Measurements from ENCODE around the gene ERMARD.

The ERMARD gene

GRCh38 chr6:169751242-169752073 lies at the start of gene ERMARD, which contains the start of gene DYNLT2:
Gene ERMARD (plus strand): TSS chr6:169751622. CDS start chr6:169751658, 36 bp downstream.
Gene DYNLT2 (minus strand): TSS chr6:169751572. CDS start chr6:169751458, 114 bp downstream.
- FAIRE-seq = peak; percentile 73

- peak; percentile 80 for FAIRE-seq
Measured at GRCh38 chr6:169701954-169702839, 49.2 kb upstream of the ERMARD start, which contains the start of the genes C6orf120 and WDR27. Gene C6orf120 (plus strand): TSS chr6:169702126. CDS start chr6:169702460, 334 bp downstream. Gene WDR27 (minus strand): TSS chr6:169702029. CDS start chr6:169689005, 13,024 bp downstream.

DNA sequence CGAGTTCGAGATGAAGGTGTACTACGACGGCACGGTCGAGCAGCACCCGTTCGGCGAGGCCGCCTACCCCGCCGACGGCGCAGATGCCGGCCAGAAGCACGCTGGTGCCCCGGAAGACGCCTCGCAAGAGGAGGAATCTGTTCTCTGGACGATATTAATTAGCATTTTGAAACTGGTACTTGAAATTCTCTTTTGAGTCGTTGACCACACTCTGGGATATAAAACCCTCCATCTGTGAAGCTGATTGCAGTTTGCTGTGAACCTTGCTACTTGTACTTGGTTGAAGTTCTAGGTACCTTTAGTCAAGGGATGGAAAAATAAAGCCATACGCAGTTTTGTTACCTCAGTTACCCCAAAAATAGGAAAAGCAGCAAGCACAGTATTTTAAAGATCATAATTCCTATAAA lies 48.6 kb upstream of the ERMARD start:
- FAIRE-seq = no peak

DNA sequence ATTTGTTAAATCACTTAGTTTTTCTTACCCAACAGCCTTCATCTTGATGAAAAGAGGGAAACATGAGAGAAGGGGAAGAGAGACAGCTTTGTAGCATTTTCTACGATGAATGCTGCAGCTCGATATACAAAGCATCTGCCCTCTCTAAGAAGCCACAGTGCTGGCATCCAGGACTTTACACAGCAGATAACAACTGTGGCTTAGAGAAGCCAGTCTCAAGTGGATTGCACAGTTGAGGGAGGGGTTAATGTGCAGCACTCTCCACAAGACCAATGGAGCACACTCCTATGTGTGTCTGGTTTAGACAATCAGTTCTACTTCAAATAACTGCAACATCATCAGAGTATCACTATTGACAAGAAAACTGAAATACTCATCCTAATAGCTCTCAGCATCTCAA lies 43.6 kb upstream of the ERMARD start:
- no peak for FAIRE-seq

DNA sequence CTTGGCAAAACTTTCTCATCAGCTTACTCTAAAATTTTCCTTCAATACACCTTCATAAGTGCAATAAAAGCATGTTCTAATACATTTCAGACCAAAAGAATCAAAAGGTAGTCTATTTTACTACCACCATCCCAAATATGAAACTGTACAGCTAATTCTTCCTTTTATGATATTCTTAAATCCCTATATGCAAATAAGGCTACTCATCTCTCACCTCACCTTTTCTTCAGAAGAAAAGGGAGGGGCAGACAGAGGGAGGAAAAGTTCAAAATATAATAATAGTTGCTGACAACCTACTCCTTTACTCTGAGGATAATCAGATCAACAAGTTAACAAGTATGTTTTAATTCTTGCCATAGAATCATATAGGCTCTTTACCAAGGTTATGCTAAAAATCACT lies 42.1 kb upstream of the ERMARD start:
- FAIRE-seq = peak; percentile 11

- FAIRE-seq = peak; percentile 50
Measured at GRCh38 chr6:169710009-169710408, 41.4 kb upstream of the ERMARD start.

- no peak for FAIRE-seq
Measured at GRCh38 chr6:169714178-169714577, 37.2 kb upstream of the ERMARD start.

GRCh38 chr6:169714595-169714994 lies 36.8 kb upstream of the ERMARD start:
- FAIRE-seq = no peak

DNA sequence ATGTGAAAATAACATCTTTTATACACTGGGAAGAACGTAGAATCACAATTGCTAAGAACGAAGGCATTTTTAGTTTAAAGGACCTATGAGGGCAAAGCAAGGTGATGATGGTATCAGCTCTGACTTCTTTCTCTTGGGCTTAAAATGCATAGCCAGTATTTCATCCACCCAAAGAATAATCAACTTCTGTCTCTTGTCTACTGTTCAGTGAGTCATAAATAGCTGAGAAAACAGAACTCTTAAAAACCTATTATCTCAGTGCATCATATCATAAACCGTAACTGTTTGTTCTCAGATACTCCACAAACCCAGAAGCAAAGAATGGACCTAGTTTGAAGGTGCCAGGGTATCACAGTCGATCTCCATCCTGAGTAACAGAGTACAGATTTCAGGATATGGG lies 32.3 kb upstream of the ERMARD start:
- no peak for FAIRE-seq

GRCh38 chr6:169720207-169720855 lies 31.1 kb upstream of the ERMARD start:
- peak; percentile 6 for FAIRE-seq

GRCh38 chr6:169722362-169723199 lies 28.8 kb upstream of the ERMARD start:
- FAIRE-seq = peak; percentile 78

GRCh38 chr6:169723200-169723909 lies 28.1 kb upstream of the ERMARD start:
- FAIRE-seq = no peak

DNA sequence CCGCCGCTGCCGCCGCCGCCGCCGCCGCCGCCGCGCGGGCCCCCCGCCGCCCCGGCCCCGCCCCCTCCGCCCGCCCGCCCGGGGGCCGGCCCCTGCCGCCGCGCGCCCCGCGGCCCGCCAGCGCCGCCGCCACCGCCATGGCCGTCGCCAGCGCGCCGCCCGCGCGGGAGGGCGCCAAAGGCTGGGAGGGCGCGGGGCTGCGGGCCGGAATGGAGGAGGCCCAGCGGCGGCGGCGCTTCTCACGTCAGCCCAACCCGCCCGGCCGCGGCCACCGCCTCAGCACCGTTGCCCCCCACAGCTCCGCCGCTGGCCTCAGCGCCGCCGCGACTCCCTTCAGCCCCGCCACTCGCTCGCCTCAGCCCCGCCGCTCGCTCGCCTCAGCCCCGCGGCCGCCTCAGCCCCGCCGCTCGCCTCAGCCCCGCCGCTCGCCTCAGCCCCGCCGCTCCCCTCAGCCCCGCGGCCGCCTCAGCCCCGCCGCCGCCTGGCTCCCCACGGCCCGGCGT lies 27.4 kb upstream of the ERMARD start:
- FAIRE-seq = no peak

DNA sequence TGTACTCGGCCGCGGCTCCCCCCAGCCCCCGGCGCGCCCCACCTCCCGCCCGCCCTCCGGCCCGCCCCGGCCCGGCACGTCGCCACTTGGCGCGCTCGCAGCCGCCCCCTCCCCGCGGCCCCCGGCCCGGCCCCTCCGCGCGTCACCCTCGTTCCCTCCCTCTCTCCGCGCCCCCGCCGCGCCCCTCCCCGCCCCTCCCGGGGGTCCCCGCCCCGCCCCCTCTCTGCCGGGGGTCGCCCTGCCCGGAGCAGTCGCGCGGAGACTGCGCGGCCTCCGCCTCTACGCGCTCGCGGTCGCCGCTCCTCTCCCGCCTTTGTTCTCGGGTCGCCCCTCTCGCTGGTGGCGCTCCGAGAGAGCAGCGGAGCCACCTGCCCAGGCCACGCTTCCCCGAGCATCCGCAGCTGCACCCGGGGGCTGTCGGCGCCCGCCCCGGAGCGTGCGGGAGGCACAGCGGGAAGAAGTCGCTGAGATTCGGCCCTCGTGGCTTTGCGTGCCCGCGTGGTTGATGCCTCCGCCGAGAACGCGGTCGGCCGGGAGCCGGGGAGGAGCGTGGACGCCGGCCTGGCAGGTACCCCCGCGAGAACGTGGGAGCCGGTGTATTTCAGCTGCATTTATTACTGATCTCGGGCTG lies 26.8 kb upstream of the ERMARD start, which contains the start of gene PHF10:
PHF10 (minus strand) TSS at position 7 of the 631 bp plus-strand sequence. CDS start 569 bp downstream, outside the sequence.
- no peak for FAIRE-seq

DNA sequence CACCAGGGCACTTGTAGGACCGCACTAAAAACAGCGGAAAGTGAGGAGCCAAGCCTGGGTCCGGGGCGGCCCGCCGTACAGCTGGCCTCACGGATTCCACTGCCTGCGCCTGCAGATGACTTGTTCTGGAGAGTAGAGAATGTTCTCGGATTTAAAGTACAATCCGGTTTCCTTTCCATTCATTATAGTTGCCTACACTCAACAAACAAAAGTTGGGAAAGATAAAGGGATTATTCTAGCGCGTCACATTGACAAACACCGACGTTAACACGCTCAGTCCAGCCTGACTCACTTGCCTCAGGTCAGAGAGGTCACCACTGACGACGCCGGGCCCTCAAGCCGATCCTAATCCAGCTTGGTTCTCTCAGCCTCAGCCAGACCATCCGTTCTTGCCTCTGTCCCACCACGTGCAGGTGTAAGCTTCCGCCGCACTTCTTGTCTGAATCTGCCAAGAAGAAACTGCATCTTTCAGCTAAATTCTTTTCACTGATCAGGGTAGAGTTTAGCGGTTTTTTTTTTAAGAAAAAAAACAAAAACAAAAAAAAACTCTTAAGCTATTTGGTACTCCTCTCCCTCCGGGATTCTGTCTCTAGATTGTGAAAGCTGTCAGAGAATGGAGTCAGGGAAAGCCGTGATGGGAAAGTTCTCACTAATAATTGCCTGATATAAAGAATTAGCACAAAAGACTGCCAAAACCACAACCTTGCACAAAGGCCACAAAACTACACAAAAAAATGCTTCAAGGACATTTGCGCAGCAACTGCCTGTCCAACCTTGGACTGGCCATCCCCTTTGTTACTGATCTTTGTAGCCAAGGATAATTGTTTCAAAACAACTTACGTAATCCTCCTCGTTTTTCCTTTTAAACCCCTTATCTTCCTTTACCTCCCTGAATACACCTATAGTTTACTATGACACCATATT lies 26.0 kb upstream of the ERMARD start:
- no peak for FAIRE-seq

DNA sequence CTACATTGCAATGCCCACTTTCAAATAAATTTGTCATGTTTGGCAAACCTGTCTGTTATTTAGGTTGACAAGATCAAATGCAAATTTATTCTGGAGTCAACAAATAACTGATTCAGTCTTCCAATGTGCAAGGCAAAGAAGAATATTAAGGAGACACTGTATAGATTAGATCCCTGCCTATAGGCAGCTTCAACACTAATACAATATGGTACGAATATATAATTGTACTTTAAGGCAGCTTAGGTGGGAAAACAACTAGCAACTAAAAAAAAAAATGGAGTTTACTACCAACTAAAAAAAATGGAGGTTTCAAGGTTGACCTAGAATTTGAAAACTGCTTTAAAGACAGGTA lies 25.4 kb upstream of the ERMARD start:
- FAIRE-seq = no peak

DNA sequence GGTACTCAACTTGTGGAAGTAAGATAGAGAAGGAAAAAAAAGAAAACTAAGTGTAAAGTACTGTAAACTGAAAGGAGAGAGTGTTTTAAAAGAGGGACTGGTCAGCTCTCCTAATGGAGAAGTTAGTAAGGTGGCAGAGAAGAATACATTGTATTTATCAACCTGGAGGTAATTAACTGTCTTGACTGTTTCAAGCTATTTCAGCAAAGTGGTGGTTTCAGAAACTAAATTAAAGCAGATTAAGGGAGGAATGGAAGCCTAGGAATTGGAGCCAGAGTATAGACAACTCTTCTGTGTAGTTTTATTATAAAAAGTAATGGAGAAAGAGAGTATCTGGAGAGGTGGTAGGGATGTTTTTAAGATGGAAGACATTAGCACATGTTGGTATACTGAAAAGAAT lies 24.5 kb upstream of the ERMARD start:
- no peak for FAIRE-seq

DNA sequence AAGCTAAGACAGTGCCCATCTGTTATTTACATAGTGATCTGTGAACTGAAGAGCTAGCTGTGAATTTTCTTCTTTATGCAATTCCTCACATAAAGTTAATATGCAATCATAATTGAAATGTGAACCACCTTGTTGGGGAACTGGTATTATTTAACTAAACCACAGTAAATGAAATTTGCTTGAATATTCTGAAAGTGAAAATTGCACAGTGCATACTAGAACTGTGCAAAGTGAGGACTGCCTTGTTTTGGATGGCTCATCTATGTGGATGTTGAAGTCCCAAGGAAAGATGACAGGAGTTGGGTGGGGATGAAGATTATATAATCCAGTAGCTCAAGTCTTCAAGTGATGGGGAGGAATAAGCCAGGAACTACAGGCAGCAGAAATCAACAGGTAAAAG lies 21.5 kb upstream of the ERMARD start:
- no peak for FAIRE-seq
